ES-I3 (cell line): ENCODE measurements around the gene TMEM79.

Experiments
- H3K36me3 ChIP-seq: 2 replicates; pipeline ENCODE4 v1.6.1; 2013; ENCODE audit warnings: mild to moderate bottlenecking, low read length, control low read depth, moderate library complexity; ENCODE audit not compliant: insufficient read depth
- H3K4me1 ChIP-seq: 2 replicates; pipeline ENCODE4 v1.6.1; 2013; ENCODE audit warnings: mild to moderate bottlenecking, control low read depth, low read length; ENCODE audit not compliant: insufficient read depth
- H3K9ac ChIP-seq: 2 replicates; pipeline ENCODE4 v1.6.1; 2013; ENCODE audit warnings: low read depth, mild to moderate bottlenecking, low read length, moderate library complexity
- H3K9me3 ChIP-seq: 2 replicates; pipeline ENCODE4 v1.6.1; 2013; ENCODE audit warnings: mild to moderate bottlenecking, low read length, moderate library complexity; ENCODE audit not compliant: control insufficient read depth, insufficient read depth

TMEM79 gene

DNA sequence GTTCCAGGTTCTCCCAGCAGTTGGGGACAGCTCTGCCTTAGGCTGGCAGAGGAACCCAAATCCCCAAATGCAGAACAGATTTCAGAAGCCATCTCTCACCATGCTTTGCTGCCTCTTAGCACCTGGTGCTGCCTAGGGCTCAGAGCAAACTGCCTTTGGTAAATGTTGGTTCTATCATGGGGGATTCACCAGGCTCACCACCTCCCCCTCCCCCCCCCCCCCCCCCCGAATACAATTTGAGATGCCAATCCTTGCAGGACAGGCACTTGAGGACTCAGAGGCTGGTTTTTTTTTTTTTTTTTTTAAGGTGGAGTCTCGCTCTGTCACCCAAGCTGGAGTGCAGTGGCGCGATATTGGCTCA lies 35.8 kb upstream of the TMEM79 start:
- H3K9ac ChIP-seq: no peak overlapping the region
- peaks cover 10% of the 10 kb centered on the region for H3K36me3 ChIP-seq
- H3K9me3 ChIP-seq: no peaks in the 10 kb centered on the region
- peaks cover 6% of the 10 kb centered on the region; the same call in 1 of the 2 replicates for H3K4me1 ChIP-seq

GRCh38 chr1:156249593-156249992 lies 34.5 kb upstream of the TMEM79 start:
- no peaks in the 10 kb centered on the region for H3K9me3 ChIP-seq
- H3K36me3 ChIP-seq: peaks cover 11% of the 10 kb centered on the region
- H3K4me1 ChIP-seq: peaks cover 6% of the 10 kb centered on the region; the same call in 1 of the 2 replicates
- H3K9ac ChIP-seq: no peak overlapping the region

DNA sequence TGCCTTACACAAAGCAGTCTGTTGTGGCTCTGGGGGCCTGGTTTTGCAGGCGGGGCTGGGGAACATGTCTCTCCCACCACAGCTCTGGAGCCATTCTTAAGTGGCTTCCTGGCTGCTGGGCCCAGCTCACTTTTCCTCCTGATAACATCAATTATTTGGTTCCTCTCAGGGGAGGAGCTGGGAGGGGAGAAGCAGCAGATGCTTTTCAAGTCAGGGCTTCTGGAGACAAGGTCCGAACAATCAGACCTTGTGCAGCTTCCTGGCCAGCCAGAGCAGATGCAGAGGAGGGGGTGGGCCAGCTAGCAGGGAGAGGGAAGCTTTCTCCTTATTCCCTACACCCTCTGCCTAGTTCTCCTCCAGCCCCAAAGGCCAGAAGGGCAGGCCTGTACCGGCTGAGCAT lies 32.6 kb upstream of the TMEM79 start:
- H3K9ac ChIP-seq: no peak overlapping the region
- peaks cover 6% of the 10 kb centered on the region; the same call in 1 of the 2 replicates for H3K4me1 ChIP-seq
- no peaks in the 10 kb centered on the region for H3K9me3 ChIP-seq
- H3K36me3 ChIP-seq: peaks cover 21% of the 10 kb centered on the region

- H3K9me3 ChIP-seq: no peaks in the 10 kb centered on the region
- H3K36me3 ChIP-seq: peaks cover 38% of the 10 kb centered on the region
- no peak overlapping the region for H3K9ac ChIP-seq
- H3K4me1 ChIP-seq: no peaks in the 10 kb centered on the region
Measured at GRCh38 chr1:156253634-156254033, 30.5 kb upstream of the TMEM79 start.

GRCh38 chr1:156257711-156258110 lies 26.4 kb upstream of the TMEM79 start:
- Histone ChIP-seq H3K4me1 (no peaks in the 10 kb centered on the region), H3K9me3 (no peaks in the 10 kb centered on the region), H3K9ac (no peak overlapping the region), H3K36me3 (peaks cover 57% of the 10 kb centered on the region)

- Histone ChIP-seq H3K36me3 (peaks cover 60% of the 10 kb centered on the region), H3K9me3 (no peaks in the 10 kb centered on the region), H3K4me1 (no peaks in the 10 kb centered on the region), H3K9ac (no peak overlapping the region)
Measured at GRCh38 chr1:156258859-156259258, 25.3 kb upstream of the TMEM79 start.

- peaks cover 60% of the 10 kb centered on the region for H3K36me3 ChIP-seq
- H3K9ac ChIP-seq: no peak overlapping the region
- no peaks in the 10 kb centered on the region for H3K4me1 ChIP-seq
- no peaks in the 10 kb centered on the region for H3K9me3 ChIP-seq
Measured at GRCh38 chr1:156259805-156260204, 24.3 kb upstream of the TMEM79 start.

DNA sequence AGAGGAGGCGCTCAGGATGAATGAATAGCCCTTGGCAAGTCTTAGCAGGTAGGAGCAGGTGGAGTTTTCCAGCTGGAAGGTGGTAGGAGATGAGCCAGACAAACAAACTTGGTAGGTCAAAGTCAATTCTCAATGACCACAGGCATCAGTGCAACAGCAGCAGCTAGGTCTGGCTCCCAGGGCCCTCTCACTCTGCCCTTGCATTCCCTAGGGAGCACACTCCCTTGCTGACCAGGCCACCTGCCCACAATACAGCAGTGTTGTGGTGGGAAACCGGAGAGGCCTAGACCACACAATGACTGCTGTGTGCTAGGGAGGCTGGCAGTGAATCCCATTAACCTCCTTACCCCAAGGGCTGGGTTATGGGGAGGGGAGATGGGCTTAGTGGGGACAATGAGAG lies 23.2 kb upstream of the TMEM79 start:
- H3K9ac ChIP-seq: no peak overlapping the region
- no peaks in the 10 kb centered on the region for H3K9me3 ChIP-seq
- peaks cover 64% of the 10 kb centered on the region for H3K36me3 ChIP-seq
- H3K4me1 ChIP-seq: no peaks in the 10 kb centered on the region

DNA sequence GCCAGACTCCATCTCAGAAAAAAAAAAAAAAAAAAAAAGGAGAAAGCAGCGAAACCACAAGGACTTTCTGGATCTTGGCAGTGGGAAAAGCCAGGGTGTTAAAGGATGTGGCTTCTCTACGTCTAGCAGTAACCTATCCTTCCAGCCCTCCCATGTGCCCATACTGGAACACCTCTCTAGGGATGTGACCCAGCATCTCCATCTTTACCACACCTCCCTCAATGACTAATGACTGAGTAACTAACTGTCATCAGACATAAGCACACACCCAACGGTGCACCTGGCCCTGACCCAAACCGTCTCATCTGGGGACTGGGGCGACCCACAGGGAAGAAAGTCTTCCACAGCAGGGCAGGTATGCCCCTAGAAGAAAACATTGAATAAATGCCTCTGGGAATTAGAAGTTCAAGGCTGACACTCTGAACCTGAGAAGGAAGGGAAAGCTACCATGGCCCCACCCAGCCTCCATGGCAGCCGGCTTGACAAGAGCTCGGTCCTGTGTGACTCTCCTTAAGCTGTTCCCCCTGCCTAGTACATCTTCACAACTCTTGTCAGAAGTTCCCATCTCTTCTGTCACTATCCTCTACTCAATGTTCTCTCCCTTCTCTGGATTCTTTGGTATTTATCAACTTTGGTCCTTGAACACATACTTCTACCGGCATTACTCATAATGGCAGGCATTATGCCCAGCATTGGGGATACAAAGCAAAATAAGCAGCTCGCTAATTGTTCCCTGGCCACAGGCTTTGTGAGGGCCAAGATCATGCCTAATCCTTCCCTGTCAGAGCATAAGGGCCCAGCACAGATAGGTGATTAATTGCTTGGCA lies 21.5 kb upstream of the TMEM79 start:
- H3K36me3 ChIP-seq: peaks cover 58% of the 10 kb centered on the region
- H3K9ac ChIP-seq: no peak overlapping the region
- H3K4me1 ChIP-seq: no peaks in the 10 kb centered on the region
- H3K9me3 ChIP-seq: no peaks in the 10 kb centered on the region

DNA sequence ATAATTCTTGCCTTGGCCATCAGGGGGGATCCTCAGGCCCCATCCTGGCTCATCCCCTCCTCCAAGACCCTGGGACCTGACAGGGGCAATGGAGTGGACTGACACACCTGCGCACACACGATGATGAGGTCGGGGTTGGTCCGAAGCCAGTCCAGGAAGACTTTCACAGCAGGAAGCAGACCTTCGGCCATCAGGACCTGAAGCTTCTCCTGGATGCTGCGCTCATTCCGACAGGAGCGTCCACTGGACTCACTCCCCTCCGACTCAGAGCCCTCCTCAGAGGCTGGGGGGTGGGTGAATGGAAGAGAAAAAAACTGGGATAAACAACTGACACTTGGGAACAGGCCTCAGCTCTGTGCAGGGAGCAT lies 20.9 kb upstream of the TMEM79 start:
- Histone ChIP-seq H3K9me3 (no peaks in the 10 kb centered on the region), H3K4me1 (no peaks in the 10 kb centered on the region), H3K36me3 (peaks cover 57% of the 10 kb centered on the region), H3K9ac (no peak overlapping the region)

- H3K4me1 ChIP-seq: no peaks in the 10 kb centered on the region
- no peak overlapping the region for H3K9ac ChIP-seq
- H3K36me3 ChIP-seq: peaks cover 46% of the 10 kb centered on the region
- no peaks in the 10 kb centered on the region for H3K9me3 ChIP-seq
Measured at GRCh38 chr1:156266051-156266450, 18.1 kb upstream of the TMEM79 start.

DNA sequence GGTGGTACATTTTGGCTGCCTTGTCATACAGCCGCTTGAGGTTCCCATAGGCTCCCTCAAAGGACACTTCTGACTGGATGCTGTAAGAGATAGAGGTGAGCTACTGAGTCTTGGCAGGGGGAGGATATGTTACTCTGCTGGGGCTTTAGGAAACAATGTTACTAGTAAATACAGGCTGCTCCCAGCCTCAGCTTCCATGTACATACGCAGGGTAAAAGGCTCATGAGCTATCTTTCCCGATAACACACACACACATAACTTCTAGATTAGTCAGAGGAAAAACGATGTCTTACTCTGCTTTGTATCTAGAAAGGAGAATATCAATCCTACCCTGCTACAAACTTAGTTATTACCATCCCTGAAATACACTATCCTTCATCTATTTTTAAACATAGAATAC lies 15.8 kb upstream of the TMEM79 start:
- Histone ChIP-seq H3K4me1 (no peaks in the 10 kb centered on the region), H3K9ac (no peak overlapping the region), H3K9me3 (no peaks in the 10 kb centered on the region), H3K36me3 (peaks cover 43% of the 10 kb centered on the region)

DNA sequence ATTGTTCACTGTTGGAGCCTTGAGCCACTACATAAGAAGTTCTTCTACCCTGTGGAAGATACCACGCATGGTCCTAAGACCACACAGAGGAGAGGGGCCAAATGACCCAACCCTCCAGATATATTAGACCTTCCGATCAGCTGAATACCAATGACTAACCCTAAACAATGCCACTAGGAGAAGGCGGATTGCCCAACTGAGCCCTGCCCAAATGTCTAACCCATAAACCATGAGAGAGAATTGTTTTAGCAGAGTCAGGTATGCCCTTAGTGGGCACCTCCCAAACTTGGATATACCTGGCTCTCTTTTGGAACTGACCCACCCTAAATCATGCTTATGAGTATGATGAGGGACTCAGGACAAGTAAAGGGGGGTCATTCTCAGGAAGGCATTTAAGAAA lies 13.8 kb upstream of the TMEM79 start:
- no peak overlapping the region for H3K9ac ChIP-seq
- peaks cover 54% of the 10 kb centered on the region for H3K36me3 ChIP-seq
- H3K4me1 ChIP-seq: no peaks in the 10 kb centered on the region
- no peaks in the 10 kb centered on the region for H3K9me3 ChIP-seq

DNA sequence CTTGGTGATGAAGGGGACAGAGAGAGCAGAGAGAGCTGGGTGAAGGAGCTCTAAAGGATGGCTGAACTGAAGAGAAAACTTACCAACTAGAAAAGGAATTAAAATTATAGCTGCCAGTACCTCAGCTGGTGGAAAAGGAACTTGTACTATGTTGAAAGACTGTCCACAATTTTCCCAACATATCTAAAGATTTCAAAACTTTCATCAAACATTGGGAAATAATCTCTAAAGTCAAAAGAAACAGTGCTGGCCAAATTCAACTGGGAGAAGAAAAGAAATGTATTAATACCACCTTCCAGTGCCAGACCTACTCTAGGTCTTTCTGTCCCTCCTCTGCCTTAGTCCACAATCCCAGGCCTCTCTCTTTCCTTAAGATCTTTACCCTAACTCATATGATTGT lies 7.6 kb upstream of the TMEM79 start:
- no peaks in the 10 kb centered on the region for H3K4me1 ChIP-seq
- H3K36me3 ChIP-seq: peaks cover 48% of the 10 kb centered on the region
- no peak overlapping the region for H3K9ac ChIP-seq
- H3K9me3 ChIP-seq: no peaks in the 10 kb centered on the region

DNA sequence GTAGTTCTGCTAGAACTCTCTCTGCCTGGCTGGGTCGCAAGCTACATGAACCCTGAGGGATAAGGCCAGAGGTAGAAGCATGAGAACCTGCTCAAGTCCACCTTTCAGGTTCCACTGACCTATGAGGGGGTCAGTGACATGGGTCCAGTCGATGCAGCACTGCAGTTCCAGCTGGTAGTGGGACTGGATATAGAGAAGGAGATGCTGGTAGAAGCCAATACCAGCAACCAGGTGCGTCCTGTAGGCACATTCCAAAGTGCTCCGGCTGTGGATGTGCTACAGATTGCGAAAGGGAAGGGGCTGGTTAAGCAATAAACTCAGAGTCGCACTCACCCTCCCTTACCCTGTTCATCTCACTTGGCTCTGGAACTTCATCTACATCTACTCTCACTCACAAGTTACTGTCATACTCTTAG lies 7.2 kb upstream of the TMEM79 start:
- Histone ChIP-seq H3K9ac (no peak overlapping the region), H3K36me3 (peaks cover 48% of the 10 kb centered on the region)

More for the DNA sequence above, 7.2 kb upstream of the TMEM79 start:
- no peaks in the 10 kb centered on the region for H3K4me1 ChIP-seq
- H3K9me3 ChIP-seq: no peaks in the 10 kb centered on the region
